GM12891 (cell line): Measurements from ENCODE around the gene PADI1.

Experiments
- PAX5 ChIP-seq: IDR thresholded peaks from 2 replicates; pipeline ENCODE4 v1.6.1; 2011; ENCODE audit warnings: low read length, moderate library complexity, mild to moderate bottlenecking; ENCODE audit not compliant: insufficient read depth, severe bottlenecking
- POLR2A ChIP-seq: IDR thresholded peaks from 2 replicates; pipeline ENCODE4 v1.6.1; 2011; ENCODE audit warnings: low read depth, low read length, control low read depth
- POLR2AphosphoS5 ChIP-seq: IDR thresholded peaks from 2 replicates; pipeline ENCODE4 v1.6.1; 2011; ENCODE audit warnings: low read depth, low read length, control low read depth
- POU2F2 ChIP-seq: IDR thresholded peaks from 2 replicates; pipeline ENCODE4 v1.6.1; 2011; ENCODE audit warnings: low read depth, mild to moderate bottlenecking, control low read depth, low read length, moderate library complexity
- SPI1 ChIP-seq: IDR thresholded peaks from 2 replicates; pipeline ENCODE4 v1.6.1; 2011; ENCODE audit warnings: low read depth, low read length, control low read depth
- TAF1 ChIP-seq: IDR thresholded peaks from 2 replicates; pipeline ENCODE4 v1.6.1; 2011; ENCODE audit warnings: low read depth, low read length, control low read depth

- TF ChIP-seq POLR2AphosphoS5 (no peak), TAF1 (no peak), POLR2A (no peak), SPI1 (no peak), PAX5 (no peak), POU2F2 (no peak)
These were observed 7.1 kb downstream of the PADI1 start for GRCh38 chr1:17212009-17212408.
